Medulla oblongata (tissue), 1 donor: Measurements from ENCODE around the gene CAPN11.
"Not testable (repeated sequence)": the region's sequence is repeated elsewhere in the genome, so short reads cannot be mapped to it uniquely, and the experiment has no call there.

Source experiments
- DNase-seq: peaks from one replicate; pipeline ENCODE4 v3.0.0-alpha.2; 2015; ENCODE audit errors: extremely low spot score

Gene CAPN11

GRCh38 chr6:44131892-44132291, 26.7 kb upstream of the CAPN11 start:
- no peak for DNase-seq

GRCh38 chr6:44132476-44132875, 26.1 kb upstream of the CAPN11 start:
- no peak for DNase-seq

GRCh38 chr6:44133003-44133931, 25.4 kb upstream of the CAPN11 start:
- DNase-seq = peak; percentile 75

GRCh38 chr6:44133981-44134711, 24.5 kb upstream of the CAPN11 start:
- no peak for DNase-seq

- no peak for DNase-seq
These were observed 23.4 kb upstream of the CAPN11 start for GRCh38 chr6:44135173-44135758.

- no peak for DNase-seq
These were observed 22.7 kb upstream of the CAPN11 start for GRCh38 chr6:44135875-44136274.

GRCh38 chr6:44138717-44139350, 19.8 kb upstream of the CAPN11 start:
- DNase-seq = no peak

- no peak for DNase-seq
These were observed 19.3 kb upstream of the CAPN11 start for GRCh38 chr6:44139351-44139743.

GRCh38 chr6:44142835-44143234, 15.8 kb upstream of the CAPN11 start:
- no peak for DNase-seq

- DNase-seq = no peak
These were observed 14.9 kb upstream of the CAPN11 start for GRCh38 chr6:44143731-44144130.

GRCh38 chr6:44144536-44144935, 14.1 kb upstream of the CAPN11 start:
- not testable (repeated sequence) for DNase-seq

GRCh38 chr6:44145839-44146238, 12.8 kb upstream of the CAPN11 start:
- DNase-seq = no peak

- DNase-seq = no peak
These were observed 11.9 kb upstream of the CAPN11 start for GRCh38 chr6:44146685-44147084.

- DNase-seq = no peak
These were observed 11.4 kb upstream of the CAPN11 start for GRCh38 chr6:44147256-44147655.

- DNase-seq = no peak
These were observed 10.3 kb upstream of the CAPN11 start for GRCh38 chr6:44148306-44148705.

GRCh38 chr6:44149369-44150012, 9.1 kb upstream of the CAPN11 start:
- no peak for DNase-seq

GRCh38 chr6:44150317-44150917, 8.2 kb upstream of the CAPN11 start:
- no peak for DNase-seq

GRCh38 chr6:44151348-44152108, 7.1 kb upstream of the CAPN11 start:
- DNase-seq = peak; percentile 50

GRCh38 chr6:44152109-44152461, 6.5 kb upstream of the CAPN11 start:
- DNase-seq = no peak

GRCh38 chr6:44152533-44152932, 6.1 kb upstream of the CAPN11 start:
- no peak for DNase-seq
